Mucosa of rectum (tissue), 2 donors: Measurements from ENCODE around the gene UBE3D.
"Not testable (repeated sequence)": the region's sequence is repeated elsewhere in the genome, so short reads cannot be mapped to it uniquely, and the experiment has no call there.

ENCODE experiments used
- H3K27ac ChIP-seq, 2 donors: one replicate each; pipeline ENCODE4 v1.7.0; 2013; ENCODE audit warnings: inconsistent platforms in 2 of 2, low read depth in 2 of 2, low read length in 2 of 2
- H3K27me3 ChIP-seq, 2 donors: one replicate each; pipeline ENCODE4 v1.7.0; 2013; ENCODE audit warnings: low read length in 2 of 2; ENCODE audit not compliant: control insufficient read depth in 2 of 2, insufficient read depth in 2 of 2
- H3K36me3 ChIP-seq, 2 donors: one replicate each; pipeline ENCODE4 v1.7.0; 2013; ENCODE audit warnings: low read length in 2 of 2; ENCODE audit not compliant: control insufficient read depth in 2 of 2, insufficient read depth in 2 of 2
- H3K4me1 ChIP-seq, 2 donors: one replicate each; pipeline ENCODE4 v1.7.0; 2013; ENCODE audit warnings: low read length in 2 of 2, mild to moderate bottlenecking in 1 of 2; ENCODE audit not compliant: control insufficient read depth in 2 of 2, insufficient read depth in 2 of 2
- H3K4me3 ChIP-seq, 2 donors: one replicate each; pipeline ENCODE4 v1.7.0; 2013; ENCODE audit warnings: low read length in 2 of 2
- H3K9ac ChIP-seq, 2 donors: one replicate each; pipeline ENCODE4 v1.7.0; 2013; ENCODE audit warnings: low read length in 2 of 2, low read depth in 1 of 2, mild to moderate bottlenecking in 1 of 2
- H3K9me3 ChIP-seq, 2 donors: one replicate each; pipeline ENCODE4 v1.7.0; 2013; ENCODE audit warnings: low read length in 2 of 2; ENCODE audit not compliant: control insufficient read depth in 2 of 2
- donor health status: healthy.
- donor health status: Normal muscosa, but diverticular disease.

UBE3D gene

GRCh38 chr6:82906489-82906888 is 159.2 kb downstream of the UBE3D start:
- H3K27me3 ChIP-seq, result no peaks in the 10 kb centered on the region
- H3K4me3 ChIP-seq, result no peak overlapping the region
- no peak overlapping the region for H3K27ac ChIP-seq
- H3K4me1 ChIP-seq, result no peaks in the 10 kb centered on the region
- H3K9ac ChIP-seq, result no peak overlapping the region
- H3K36me3 ChIP-seq, result no peaks in the 10 kb centered on the region
- no peaks in the 10 kb centered on the region for H3K9me3 ChIP-seq

- Histone ChIP-seq H3K9ac (no peak overlapping the region), H3K36me3 (no peaks in the 10 kb centered on the region), H3K9me3 (no peaks in the 10 kb centered on the region), H3K4me1 (no peaks in the 10 kb centered on the region), H3K27me3 (no peaks in the 10 kb centered on the region), H3K27ac (no peak overlapping the region), H3K4me3 (no peak overlapping the region)
These were observed 160.8 kb downstream of the UBE3D start for GRCh38 chr6:82904860-82905259.

- no peaks in the 10 kb centered on the region for H3K27me3 ChIP-seq
- H3K9me3 ChIP-seq, result no peaks in the 10 kb centered on the region
- no peaks in the 10 kb centered on the region for H3K36me3 ChIP-seq
- no peak overlapping the region for H3K27ac ChIP-seq
- H3K4me3 ChIP-seq, result no peak overlapping the region
- H3K9ac ChIP-seq, result no peak overlapping the region
- no peaks in the 10 kb centered on the region for H3K4me1 ChIP-seq
These were observed 161.4 kb downstream of the UBE3D start for GRCh38 chr6:82904257-82904656.

- Histone ChIP-seq H3K9ac (no peak overlapping the region), H3K27ac (no peak overlapping the region), H3K36me3 (no peaks in the 10 kb centered on the region)
These were observed 163.4 kb downstream of the UBE3D start for GRCh38 chr6:82902290-82902689.

GRCh38 chr6:82894653-82895259 is 170.9 kb downstream of the UBE3D start:
- no peak overlapping the region for H3K4me3 ChIP-seq
- no peaks in the 10 kb centered on the region for H3K27me3 ChIP-seq
- no peaks in the 10 kb centered on the region for H3K9me3 ChIP-seq
- H3K27ac ChIP-seq, result no peak overlapping the region
- no peaks in the 10 kb centered on the region for H3K36me3 ChIP-seq
- no peak overlapping the region for H3K9ac ChIP-seq
- no peaks in the 10 kb centered on the region for H3K4me1 ChIP-seq

More at GRCh38 chr6:82902290-82902689, 163.4 kb downstream of the UBE3D start:
- Histone ChIP-seq H3K27me3 (no peaks in the 10 kb centered on the region), H3K9me3 (no peaks in the 10 kb centered on the region), H3K4me1 (no peaks in the 10 kb centered on the region), H3K4me3 (no peak overlapping the region)

- no peaks in the 10 kb centered on the region for H3K36me3 ChIP-seq
- H3K9me3 ChIP-seq, result no peaks in the 10 kb centered on the region
- H3K9ac ChIP-seq, result no peak overlapping the region
- H3K27ac ChIP-seq, result no peak overlapping the region
- H3K4me3 ChIP-seq, result no peak overlapping the region
- no peaks in the 10 kb centered on the region for H3K4me1 ChIP-seq
- no peaks in the 10 kb centered on the region for H3K27me3 ChIP-seq
These were observed 171.6 kb downstream of the UBE3D start for GRCh38 chr6:82893889-82894652.

GRCh38 chr6:82891503-82891902 is 174.1 kb downstream of the UBE3D start:
- H3K9me3 ChIP-seq, H3K9ac ChIP-seq, H3K4me1 ChIP-seq, H3K36me3 ChIP-seq, H3K27ac ChIP-seq, H3K27me3 ChIP-seq, H3K4me3 ChIP-seq: not testable (repeated sequence)

GRCh38 chr6:82891076-82891475 is 174.6 kb downstream of the UBE3D start:
- Histone ChIP-seq H3K36me3 (no peaks in the 10 kb centered on the region), H3K9me3 (no peaks in the 10 kb centered on the region), H3K27ac (no peak overlapping the region), H3K4me3 (no peak overlapping the region), H3K27me3 (no peaks in the 10 kb centered on the region), H3K9ac (no peak overlapping the region), H3K4me1 (no peaks in the 10 kb centered on the region)

GRCh38 chr6:82890240-82890639 is 175.4 kb downstream of the UBE3D start:
- Histone ChIP-seq H3K27me3 (no peaks in the 10 kb centered on the region), H3K27ac (no peak overlapping the region), H3K4me1 (no peaks in the 10 kb centered on the region), H3K4me3 (no peak overlapping the region), H3K36me3 (no peaks in the 10 kb centered on the region), H3K9ac (no peak overlapping the region), H3K9me3 (no peaks in the 10 kb centered on the region)

- H3K27ac ChIP-seq, result no peak overlapping the region
- no peaks in the 10 kb centered on the region for H3K4me1 ChIP-seq
- no peak overlapping the region for H3K9ac ChIP-seq
- no peak overlapping the region for H3K4me3 ChIP-seq
- H3K27me3 ChIP-seq, result no peaks in the 10 kb centered on the region
- H3K36me3 ChIP-seq, result no peaks in the 10 kb centered on the region
- H3K9me3 ChIP-seq, result no peaks in the 10 kb centered on the region
These were observed 176.5 kb downstream of the UBE3D start for GRCh38 chr6:82889143-82889542.
